Measurements from ENCODE around the gene PNLIP.

- TF ChIP-seq CTCF (conservative IDR thresholded peaks at IDR 0.05; ENCODE audit: low read length) (no peak), EZH2phosphoT487 (IDR thresholded peaks at IDR 0.05; ENCODE audit: borderline replicate concordance, low read depth, low read length) (no peak)
Observed at GRCh38 chr10:116504786-116505185, 40.9 kb upstream of the PNLIP start.
